GM19035 (cell line): Measurements from ENCODE around the gene CBLN3.
"Not testable (repeated sequence)": the region's sequence is repeated elsewhere in the genome, so short reads cannot be mapped to it uniquely, and the experiment has no call there.

Source experiments
- ATAC-seq: cut with Tn5 transposase; IDR thresholded peaks from one replicate; pipeline ENCODE4 v1.9.1; 2021; ENCODE audit not compliant: unreplicated experiment

The CBLN3 gene

DNA sequence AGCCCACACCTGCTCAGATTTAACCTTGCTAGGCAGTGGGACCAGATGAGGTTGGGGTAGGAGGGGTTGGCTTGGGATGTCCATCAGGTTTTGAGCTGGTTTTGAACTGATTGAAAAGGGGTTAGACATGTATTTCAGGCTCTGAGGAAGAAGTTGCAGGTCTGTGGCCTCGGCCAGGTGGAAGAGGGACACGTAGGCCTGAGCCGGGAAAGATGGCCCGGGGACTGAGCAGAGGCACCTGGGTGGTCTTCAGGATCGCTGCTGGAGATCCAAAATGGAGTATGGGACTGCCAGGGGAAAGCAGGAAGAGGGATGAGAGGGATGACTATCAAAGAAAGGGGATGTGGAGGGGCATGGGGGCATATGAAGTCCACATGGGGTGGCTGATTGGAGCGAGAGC, 23.1 kb downstream of the CBLN3 start:
- ATAC-seq, result no peak

DNA sequence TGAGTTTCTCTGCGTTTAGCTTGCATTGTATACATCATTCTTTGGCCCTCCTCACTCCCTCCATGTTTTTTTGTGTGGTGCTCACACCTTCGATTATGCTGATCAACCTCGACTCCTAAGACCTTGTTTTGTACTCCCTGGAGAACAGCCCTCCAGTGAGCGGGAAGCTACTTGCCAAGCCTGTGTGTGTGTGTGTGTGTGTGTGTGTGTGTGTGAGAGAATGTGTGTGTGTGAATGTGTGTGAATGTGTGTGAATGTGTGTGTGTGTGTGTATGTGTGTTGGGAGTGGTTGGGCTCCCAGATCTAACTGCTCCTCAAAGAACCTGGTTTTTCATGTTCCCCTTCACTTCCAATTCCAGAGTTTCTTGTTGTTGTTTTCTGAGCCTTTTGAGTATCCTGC, 24.7 kb downstream of the CBLN3 start:
- ATAC-seq, result no peak

DNA sequence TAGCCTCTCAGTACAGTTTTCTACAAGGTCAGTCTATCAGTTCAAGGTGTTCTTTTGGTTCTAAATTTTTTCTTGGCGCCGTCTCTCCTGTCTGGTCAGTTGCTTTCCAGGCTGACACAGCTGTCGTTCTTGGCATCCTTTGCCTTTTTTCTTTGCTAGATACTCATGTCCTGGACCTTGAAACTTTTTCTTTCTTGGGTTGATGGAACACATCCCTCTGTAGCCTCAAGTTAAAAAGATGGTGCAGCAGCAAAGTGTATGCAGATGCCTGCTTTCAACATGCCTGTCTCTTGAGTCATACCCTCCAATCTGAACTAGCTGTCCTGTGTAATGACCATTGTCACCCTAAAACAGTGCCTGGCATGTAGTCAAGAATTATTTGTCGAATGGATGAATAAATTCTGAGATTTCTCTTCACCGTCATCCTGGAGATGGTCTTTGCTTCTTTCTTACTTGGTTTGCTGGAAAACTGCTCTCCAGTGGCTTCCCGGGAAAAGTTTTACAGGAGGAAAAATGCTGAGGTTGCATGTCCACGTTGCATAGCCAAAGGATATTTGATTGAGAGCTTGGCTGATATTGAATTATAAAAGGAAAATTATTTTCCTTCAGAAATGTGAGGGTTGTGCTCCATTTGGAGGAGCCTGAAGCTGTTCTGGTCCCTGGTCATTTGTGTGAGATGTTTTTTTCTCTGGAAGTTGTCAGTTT, 26.0 kb downstream of the CBLN3 start:
- ATAC-seq, result no peak

DNA sequence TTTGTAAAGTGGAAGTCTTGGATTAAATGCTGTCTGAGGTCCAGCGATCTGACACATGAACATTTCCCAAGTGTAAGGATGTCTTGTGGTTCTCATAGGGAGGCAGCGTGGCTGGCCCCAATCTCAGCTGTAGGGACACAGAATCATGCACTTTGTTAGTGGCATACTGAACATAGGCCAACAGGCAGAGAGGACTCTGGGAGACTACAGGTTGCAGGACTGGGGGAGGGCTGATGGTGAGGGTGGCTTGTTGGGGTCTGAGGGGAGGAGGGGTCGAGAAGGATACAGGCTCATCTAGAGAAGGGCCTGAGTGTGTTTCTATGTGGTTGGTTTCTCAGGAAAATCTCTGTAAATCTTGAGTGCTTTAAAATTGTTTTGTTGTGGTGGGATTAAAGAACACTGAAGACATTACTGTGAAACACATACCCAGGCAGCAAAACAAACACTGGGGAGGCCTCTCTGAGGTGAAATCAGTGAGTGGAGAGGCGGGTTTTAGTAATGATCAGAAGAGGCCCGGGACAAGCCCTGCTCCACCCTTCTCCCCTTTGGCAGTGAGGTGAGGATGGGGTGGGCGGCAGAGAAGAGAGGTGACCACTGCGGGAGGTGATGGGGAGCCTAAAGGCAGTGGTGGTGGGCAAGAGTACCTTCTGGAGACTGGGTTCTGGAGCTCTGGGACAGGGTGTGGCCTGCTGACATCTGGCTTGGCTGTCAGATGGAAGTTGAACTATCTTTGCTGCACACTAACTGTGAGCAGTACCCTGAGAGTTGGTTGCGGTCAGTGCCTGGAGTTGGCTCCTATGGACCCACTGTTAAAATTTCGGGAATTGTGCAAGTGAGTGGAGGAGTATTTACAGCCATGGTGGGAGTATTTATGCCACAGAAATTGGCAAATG, 27.4 kb downstream of the CBLN3 start:
- ATAC-seq, result no peak

DNA sequence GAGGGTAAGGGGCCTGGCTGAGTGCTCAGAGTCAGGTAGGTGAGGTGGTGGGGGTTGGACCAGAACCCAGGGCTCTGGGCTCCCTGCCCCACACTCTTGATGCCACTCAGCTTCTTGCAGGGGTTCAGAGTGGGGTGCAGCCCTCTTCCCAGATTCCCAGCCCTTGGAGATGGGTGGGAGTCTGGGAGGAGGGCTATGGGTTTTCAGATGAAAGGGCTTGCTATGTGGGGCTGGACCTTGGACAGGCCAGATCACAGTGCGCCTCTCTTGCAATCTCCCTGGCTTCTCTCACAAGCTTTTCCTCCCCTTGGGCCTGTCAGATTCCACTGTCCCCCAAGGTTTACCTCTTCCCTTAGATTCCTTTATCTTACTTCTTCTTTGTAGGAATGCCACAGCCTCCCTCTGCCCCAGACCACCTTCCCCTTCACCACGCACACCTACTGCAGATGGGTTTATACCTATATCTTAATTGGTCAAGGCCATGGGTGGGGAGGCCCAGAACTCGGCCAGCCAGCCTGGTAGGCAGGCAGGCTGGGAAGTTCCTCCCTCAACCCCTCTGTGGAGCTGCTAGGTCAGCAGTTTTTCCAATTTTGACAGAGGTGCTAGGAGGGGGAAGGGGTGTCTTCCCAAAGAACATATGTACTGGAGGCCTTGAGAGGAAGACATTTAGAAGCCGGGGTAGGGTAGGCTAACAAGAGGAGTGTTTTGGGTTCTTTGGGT, 29.3 kb downstream of the CBLN3 start:
- no peak for ATAC-seq

DNA sequence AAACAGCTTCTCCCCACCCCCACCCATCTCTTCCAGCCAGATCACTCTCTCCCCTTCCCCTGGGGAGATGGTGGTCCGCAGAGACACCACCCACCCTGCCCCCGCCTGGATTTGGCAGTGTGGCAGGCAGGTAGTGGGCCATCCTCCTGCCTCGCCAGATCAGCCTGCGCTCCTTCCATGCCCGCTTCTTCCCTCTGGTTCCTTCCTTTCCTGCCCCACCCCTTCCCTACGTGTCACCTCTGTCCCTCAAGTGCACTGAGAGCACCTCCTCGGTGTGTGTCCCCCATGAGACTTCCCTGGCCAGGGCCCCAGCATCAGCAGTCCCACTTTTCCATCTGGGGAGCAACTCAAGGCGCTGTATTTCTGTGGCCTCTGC, 30.0 kb downstream of the CBLN3 start:
- ATAC-seq, result no peak

DNA sequence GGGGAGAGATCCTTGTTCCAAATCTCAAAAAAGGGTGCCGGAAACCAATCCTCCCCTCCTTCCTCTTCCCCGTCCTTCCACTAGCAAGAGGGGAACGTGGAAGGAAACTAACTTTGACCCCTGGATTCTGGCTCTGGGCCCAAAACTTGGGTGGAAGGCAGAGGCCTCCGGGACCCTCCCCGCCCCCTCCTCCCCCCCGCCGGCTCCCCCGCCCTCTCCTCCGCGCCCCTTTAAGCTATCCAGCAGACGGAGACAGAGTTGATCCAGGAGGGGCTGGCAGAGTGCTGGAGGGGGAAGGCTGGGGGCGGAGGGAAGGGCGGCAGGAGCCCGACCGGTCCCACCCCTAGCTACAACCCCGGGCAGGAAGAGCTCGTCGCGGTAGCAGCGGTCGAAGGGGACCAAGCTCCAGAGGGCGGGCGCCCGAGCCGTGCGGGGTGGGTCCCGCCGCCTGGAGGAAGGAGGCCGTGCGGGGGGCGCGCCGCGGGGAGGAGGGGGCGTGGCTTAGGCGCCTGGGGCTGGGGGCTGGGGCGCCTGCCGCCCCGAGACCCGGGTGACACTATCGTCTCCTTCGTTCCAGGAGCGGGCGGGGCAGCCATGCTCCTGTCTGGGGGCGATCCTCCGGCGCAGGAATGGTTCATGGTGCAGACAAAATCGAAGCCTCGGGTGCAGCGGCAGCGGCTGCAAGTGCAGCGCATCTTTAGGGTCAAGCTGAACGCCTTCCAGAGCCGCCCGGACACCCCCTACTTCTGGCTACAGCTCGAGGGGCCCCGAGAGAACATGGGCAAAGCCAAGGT, 30.6 kb downstream of the CBLN3 start, which contains the start of gene NYNRIN:
Gene NYNRIN (plus strand): TSS at position 351 of the 794 bp plus-strand sequence. CDS start 244 bp downstream, at position 595.
- ATAC-seq, result no peak

DNA sequence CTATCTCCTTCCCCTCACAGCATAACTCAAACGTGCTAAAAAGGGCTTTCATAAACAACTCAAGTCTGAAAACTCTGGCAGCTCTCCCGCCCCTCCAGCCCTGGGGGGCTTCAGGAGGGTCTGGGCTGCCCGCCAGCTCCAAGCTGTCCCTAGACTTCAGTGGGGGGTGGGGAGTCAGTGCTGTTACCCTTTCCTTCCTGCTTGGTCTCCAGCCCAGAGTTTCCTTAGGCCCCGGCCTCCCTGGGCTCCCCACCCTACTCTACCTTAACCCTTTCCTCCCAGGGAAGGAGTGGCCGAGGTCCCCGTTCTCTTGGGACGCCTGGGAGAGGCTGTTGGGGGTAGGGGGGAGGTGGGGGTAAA, 31.2 kb downstream of the CBLN3 start:
- ATAC-seq, result no peak

DNA sequence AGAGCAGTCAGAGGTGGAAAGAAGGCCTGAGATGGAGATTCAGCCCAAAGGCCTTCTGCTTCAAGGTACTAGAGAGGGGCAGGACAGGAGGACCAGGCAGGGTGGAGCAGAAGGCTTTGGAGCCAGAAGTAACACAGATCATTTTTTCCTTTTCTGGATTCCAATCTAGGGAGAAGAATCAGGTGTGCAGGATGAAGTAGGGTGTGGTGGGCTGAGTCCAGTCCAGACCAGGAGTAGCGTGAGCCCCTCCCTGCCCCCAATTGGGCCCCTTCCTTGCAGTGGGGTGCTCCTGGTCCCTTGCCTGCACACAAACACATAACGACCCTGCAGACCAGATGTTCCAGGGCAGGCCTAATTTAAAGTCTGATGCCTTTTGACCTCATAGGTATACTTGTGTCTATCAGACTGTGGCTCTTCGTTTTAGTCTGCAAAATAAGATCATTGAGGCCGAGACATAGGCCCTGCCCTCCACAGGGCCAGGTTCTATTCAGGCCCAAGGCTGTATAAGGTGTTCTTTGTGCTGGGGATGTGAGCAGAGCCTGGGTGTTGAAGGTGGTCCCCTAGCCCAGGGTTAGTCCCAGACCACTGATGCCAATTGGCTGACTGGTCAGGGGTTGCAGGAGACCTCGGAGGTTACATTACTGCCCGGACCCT, 31.7 kb downstream of the CBLN3 start:
- ATAC-seq, result no peak

DNA sequence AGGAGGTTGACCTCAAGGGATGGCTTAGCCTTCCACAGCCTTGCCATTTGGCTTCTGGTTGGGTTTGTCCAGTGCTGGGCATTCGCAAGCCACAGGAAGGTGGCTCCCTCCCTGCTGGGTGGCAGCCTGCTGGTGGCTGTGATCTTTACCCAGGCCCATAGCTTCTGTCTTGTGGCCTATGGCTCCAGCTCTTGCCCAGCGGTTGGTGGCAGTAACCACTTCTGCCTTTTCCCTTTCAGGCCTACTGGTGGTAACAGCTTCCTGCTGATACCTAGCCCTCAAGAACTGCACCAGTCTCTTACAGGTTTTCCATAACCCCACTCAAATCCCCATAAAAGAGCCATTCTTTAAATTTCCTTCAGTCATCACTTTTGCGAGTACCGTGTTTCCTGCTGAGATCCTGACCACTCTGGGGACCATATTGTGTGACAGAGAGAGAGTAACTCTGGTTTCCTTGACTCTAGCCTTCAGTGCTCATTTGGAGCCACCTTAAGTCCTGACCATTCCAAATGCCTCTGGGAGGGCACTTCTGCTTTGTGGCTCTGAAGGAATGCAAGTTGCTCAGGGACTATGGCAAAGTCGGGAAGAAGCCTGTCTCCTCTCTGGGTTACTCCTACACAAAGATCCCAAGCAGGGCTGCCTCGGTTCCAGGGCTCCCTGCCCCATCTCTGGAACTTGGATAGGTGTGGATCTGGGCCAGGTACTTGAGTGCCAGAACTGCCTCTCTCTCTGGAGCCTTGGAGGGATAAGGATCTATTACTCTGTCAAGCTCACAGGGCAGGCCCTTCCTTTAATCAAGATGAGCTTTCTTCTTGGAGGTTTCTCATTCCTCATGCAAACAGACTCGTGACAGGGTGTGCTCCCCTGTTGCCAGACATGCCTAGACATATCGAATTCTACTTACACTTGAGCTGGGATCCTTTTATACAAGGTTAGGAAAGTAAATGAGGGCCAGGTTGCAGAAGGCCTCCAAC, 33.6 kb downstream of the CBLN3 start:
- ATAC-seq, result no peak

DNA sequence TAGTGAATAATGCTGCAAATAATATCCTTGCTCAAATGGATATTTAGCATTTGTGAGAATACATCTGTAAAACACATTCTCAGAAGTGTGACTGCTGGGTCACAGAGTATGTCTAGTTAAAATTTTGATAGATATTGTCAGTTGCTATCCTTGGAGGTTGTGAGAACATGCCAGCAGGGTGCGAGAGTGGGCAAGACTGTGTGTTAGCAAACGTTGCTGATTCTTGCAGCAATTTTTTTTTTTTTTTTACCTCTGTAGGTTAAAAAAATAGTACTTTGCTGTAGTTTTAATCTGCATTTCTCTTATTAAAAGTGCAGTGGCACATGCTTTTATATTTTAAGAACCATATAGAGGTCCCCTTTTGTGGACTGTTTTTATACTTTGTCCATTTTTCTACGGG, 35.2 kb downstream of the CBLN3 start:
- no peak for ATAC-seq

DNA sequence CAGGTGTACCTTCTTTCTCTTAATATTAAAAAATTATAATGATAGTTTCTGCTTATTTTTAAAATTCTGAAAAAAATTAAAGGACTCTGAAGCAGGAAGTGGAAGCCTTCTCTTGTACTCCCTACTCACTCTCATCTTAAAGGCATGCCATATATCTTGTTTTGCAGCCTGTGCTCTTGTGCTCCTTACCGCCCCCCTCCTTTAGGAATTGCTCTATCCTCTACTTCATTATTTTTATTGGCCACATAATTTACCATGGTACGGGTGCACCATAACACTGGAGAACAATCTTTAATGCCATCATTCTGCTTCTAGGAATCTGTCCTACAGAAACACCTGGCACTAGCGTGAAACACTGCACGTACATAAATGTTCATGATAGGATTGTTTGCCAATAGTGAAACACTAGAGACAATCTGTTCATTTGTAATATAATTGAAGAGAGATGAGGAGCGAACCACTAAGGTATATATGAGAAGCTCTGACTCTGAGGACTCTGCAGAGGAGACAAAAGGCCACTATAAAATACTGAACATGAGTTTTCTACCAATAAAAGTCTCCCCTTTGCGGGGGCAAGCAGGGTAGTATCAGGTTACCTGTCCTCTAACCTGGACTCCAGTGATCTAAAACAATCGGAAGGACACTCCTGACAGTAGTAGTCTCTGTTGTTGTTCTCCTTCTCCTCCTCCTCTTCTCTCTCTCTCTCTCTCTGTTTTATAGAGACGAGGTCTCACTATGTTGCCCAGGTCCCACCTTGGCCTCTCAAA, 37.0 kb downstream of the CBLN3 start:
- ATAC-seq, result no peak

DNA sequence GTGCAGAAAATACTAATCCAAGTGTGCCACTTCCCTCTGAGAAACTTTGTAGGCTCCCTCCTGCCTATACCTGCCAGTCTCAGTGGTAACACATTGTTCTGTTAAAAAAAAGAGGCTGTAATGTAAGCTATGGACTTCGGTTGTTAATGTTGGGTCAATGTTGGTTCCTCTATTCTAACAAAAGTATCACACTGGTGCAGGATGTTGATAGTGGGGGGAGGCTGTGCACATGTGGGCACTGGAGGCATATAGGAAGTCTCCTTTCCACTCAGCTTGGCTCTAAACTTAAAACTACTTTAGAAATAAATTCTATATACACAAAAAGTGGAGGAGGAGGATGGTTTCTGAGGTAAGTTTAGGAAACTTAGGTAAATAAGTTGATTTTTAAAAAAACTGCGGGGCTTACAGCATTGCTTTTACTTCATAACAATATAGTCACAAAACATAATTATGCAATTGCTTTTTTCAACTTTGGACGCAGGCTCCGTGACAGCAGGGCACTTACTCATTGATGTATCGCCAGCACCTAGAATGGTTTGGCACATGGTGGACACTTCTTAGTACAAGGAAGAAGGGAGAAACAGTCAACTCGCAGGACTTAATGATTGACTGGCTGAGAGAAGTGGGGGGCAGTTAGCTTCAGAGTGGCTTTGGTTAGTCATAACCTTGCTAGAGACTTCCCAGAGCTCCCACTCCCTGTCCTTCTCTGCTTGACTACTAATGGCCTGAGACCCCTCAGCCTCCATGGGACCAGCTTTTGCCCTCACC, 38.6 kb downstream of the CBLN3 start:
- ATAC-seq, result no peak

DNA sequence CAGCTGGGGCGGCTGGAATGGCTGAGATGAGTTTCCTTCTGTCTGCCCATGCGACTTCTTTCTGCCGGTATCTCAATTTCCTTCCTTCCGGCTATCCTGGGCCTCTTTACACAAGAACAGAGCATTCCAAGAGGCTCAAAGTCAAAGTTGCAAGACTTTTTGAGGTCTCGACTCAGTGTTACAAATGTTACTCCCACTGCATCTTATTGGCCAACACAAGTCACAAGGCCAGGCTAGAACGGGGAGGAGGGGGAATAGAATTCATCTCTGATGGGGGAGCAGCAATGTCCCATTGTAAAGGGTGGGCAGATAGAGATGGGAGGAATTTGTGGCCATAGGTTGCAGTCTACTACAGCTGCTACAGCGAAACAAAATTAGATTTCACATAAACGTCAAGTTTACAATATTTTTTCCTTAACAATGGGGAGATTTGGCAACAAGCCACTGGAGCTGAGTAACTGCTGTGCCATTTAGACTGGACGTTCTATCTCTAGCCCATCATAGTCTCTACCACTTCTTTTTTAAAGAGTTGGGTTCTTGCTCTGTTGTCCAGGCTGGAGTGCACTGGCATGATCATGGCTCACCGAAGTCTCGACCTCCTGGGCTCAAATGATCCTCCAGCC, 40.1 kb downstream of the CBLN3 start:
- no peak for ATAC-seq

DNA sequence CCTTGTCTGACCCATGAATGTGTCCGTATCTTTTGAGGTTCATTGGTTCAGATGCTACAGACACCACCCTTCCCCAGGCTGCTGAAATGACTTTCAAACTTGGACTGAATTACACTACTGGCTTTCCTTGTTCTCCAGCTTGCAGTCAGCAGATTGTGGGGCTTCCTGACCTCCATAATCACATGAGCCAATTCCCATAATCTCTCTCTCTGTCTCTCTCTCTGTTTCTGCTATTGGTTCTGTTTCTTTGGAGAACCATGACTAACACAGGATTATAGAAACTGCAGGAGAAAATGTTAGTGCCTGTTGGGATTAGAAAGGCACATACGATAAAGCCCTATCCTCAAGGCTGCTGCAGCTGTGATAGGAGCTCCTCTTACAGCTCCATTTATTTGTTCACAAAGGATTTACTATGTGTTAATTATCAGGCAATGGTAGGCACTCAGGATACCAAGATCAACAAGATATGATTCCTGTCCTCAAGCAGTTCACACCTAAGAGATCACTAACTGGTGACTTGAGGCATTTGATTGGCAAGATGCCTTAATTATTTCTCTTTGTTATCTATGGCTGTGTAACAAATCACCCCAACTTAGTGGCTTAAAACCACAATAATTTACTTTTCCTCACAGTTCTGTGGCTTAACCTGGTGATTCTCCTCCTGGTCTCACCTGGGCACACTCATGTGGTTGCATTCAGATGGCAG, 40.8 kb downstream of the CBLN3 start:
- ATAC-seq, result no peak

DNA sequence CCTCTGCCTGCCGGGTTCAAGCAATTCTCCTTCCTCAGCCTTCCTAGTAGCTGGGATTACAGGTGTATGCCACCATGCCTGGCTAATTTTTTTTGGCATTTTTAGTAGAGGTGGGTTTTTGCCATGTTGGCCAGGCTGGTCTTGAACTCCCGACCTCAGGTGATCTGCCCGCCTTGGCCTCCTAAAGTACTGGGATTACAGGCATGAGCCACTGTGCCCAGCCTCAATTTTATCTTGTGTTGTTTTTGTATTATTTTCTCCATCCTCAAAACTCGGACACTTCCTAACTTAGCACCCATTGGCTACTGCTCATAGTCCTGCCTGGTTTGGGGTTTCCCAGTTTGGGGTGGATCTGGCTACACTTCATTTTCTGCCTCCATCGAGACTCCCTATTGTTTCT, 41.9 kb downstream of the CBLN3 start:
- ATAC-seq, result not testable (repeated sequence)

DNA sequence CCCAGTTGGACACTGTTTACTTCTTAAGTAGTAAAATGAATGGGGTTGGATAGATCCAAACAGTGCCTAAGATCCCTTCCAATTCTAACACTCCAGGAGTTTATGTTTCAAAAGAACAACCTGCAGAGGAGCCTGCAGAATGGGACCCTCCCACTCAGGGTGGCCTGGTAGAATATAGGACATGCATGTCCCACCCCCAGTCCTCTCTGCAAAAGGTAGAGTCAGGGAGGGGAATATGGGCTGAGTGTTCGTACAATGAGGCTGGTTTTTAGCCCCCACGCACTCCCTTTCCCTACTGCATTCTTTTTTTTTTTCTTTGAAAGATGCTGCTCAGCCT, 42.5 kb downstream of the CBLN3 start:
- ATAC-seq, result no peak
